ENCODE data around the gene RIN1. TPM values are rescaled to one million over a fixed set of nuclear protein-coding genes. Genes with fewer than 3 reads are reported as not detected.

RIN1 gene
- polyA plus RNA-seq, 1 of the 3 experiments (the other 2 are of a cell fraction): 16.9 TPM

GRCh38 chr11:66329165-66329673, 7.0 kb downstream of the RIN1 start:
- Histone ChIP-seq H3K4me2 (no peak overlapping the region), H3K27ac (ENCODE audit: low read depth in 2 of 2, low read length in 1 of 2) (peak overlapping the region in 1 of 2 experiments; percentile 80; a peak in 1 of 4 replicates), H3K4me3 (ENCODE audit: low read depth in 2 of 2, low read length in 1 of 2) (no peak overlapping the region), H3K27me3 (ENCODE audit: insufficient read depth) (no peaks in the 10 kb centered on the region), H3K36me3 (replicated peaks in 1 of 2; ENCODE audit: control insufficient read depth in 1 of 2, insufficient read depth in 2 of 2, low read length in 1 of 2) (peaks cover 8 to 21% of the 10 kb centered on the region in 2 experiments), H3K9ac (no peak overlapping the region), H3K9me2 (no peaks in the 10 kb centered on the region), H3K9me3 (no peaks in the 10 kb centered on the region), H4K20me1 (ENCODE audit: insufficient read depth) (no peaks in the 10 kb centered on the region), H3F3A (replicated peaks; ENCODE audit: insufficient read depth) (peaks cover 9% of the 10 kb centered on the region), H2AFZ (ENCODE audit: low read depth) (no peak overlapping the region), H3K4me1 (ENCODE audit: control insufficient read depth in 1 of 2, insufficient read depth in 2 of 2, low read depth in 1 of 2, low read length in 1 of 2) (peaks cover 28 to 36% of the 10 kb centered on the region in 2 experiments; a peak in 3 of 4 replicates), H3K79me2 (ENCODE audit: insufficient read depth) (0 out of 2 replicates have a peak, but pooled peaks cover under 1% of the 10 kb centered on the region)
- CTCF ChIA-PET: interaction anchor here (0.8 to 8.8 kb wide), 6 partner anchors 9 to 110 kb away, joined by 3 to 280 read pairs (median 5); partner anchors contain the start of genes CD248 and MRPL11
- POLR2A ChIA-PET: interaction anchor here (1.1 to 2.3 kb wide), 2 partner anchors 16 to 18 kb away, joined by 5 to 12 read pairs; no protein-coding TSS in a partner anchor
- no peak for TF ChIP-seq NRF1 (IDR thresholded peaks at IDR 0.05; ENCODE audit: low read depth, low read length)
- TF ChIP-seq ZBTB33 (IDR thresholded peaks at IDR 0.05; ENCODE audit: borderline replicate concordance, low read depth): no peak
- TF ChIP-seq RAD21 (IDR thresholded peaks at IDR 0.05; ENCODE audit: low read length): no peak
- TF ChIP-seq YY1 (IDR thresholded peaks at IDR 0.05; ENCODE audit: low read depth): no peak
- no peak for TF ChIP-seq ELF1 (IDR thresholded peaks at IDR 0.05)
- no peak for TF ChIP-seq REST (IDR thresholded peaks at IDR 0.05; ENCODE audit: low read depth, low read length)
- TF ChIP-seq IRF3 (IDR thresholded peaks at IDR 0.05; ENCODE audit: low read depth, low read length): no peak
- no peak for TF ChIP-seq CTCF (IDR thresholded peaks at IDR 0.05)
- TF ChIP-seq JUND (IDR thresholded peaks at IDR 0.05): no peak
- TF ChIP-seq EP300 (IDR thresholded peaks at IDR 0.05; ENCODE audit: borderline replicate concordance in 1 of 2, low read depth in 1 of 2, low read length in 1 of 2): no peak
- TF ChIP-seq TCF12 (IDR thresholded peaks at IDR 0.05): no peak
- no peak for TF ChIP-seq POLR2AphosphoS5 (IDR thresholded peaks at IDR 0.05; ENCODE audit: low read depth, low read length)
- TF ChIP-seq FOSL2 (IDR thresholded peaks at IDR 0.05; ENCODE audit: borderline replicate concordance, low read depth): no peak
- TF ChIP-seq RFX5 (IDR thresholded peaks at IDR 0.05; ENCODE audit: low read length): no peak
- TF ChIP-seq SIN3A (IDR thresholded peaks at IDR 0.05; ENCODE audit: borderline replicate concordance, low read depth, low read length): no peak
- DNase-seq: no peak
- 92% methylated on average over 2 of the region's 3 CpGs for WGBS (ENCODE audit: low lambda C conversion rate)

Measured in SK-N-SH (cell line).